ENCODE results near the gene ZFX. TPM values are rescaled to one million over a fixed set of nuclear protein-coding genes. Genes with fewer than 3 reads are reported as not detected.

ZFX gene
- total and polyA plus RNA-seq, 11 donors = 6.4 to 70.5 (median 41.4) TPM

- no peaks in the 10 kb centered on the region for H3K27me3 ChIP-seq
- DNase-seq (no peak), ATAC-seq (no peak)
- peaks cover 0 to 34% (median 13%) of the 10 kb centered on the region in 12 donors for H3K4me1 ChIP-seq
- peak overlapping the region in 7 of 12 donors; percentile 2 to 99 (median 96) for H3K27ac ChIP-seq
- H3K9me3 ChIP-seq = no peaks in the 10 kb centered on the region
- H3K4me3 ChIP-seq = no peak overlapping the region
- WGBS, 4 donors = 88 to 91% (median 89%) methylated on average over 4 of the region's 4 CpGs
- intact Hi-C loops (cut with DNase I) = loop anchor here in 1 of 10 donors (10.0 kb wide), 1 partner anchor 61 kb away; no protein-coding TSS in a partner anchor
- TF ChIP-seq POLR2A (IDR thresholded peaks at IDR 0.05) (no peak), CTCF (IDR thresholded peaks at IDR 0.05) (no peak)
- H3K36me3 ChIP-seq = no peaks in the 10 kb centered on the region
These were observed 4.0 kb upstream of the ZFX start for GRCh38 chrX:24145303-24146186.

GRCh38 chrX:24146283-24146949, 3.1 kb upstream of the ZFX start:
- Histone ChIP-seq H3K27me3 (no peaks in the 10 kb centered on the region), H3K36me3 (no peaks in the 10 kb centered on the region), H3K4me1 (peaks cover 0 to 40% (median 18%) of the 10 kb centered on the region in 12 donors), H3K9me3 (no peaks in the 10 kb centered on the region), H3K27ac (peak overlapping the region in 11 of 12 donors; percentile 0 to 99 (median 94)), H3K4me3 (peak overlapping the region in 7 of 12 donors; percentile 4 to 39 (median 25))
- TF ChIP-seq CTCF (IDR thresholded peaks at IDR 0.05) (no peak), POLR2A (IDR thresholded peaks at IDR 0.05) (no peak)
- DNase-seq = no peak
- intact Hi-C loops (cut with DNase I) = loop anchor here in 1 of 10 donors (10.0 kb wide), 1 partner anchor 62 kb away; no protein-coding TSS in a partner anchor
- WGBS, 4 donors = 11 to 37% (median 25%) methylated on average over 6 of the region's 6 CpGs
- no peak for ATAC-seq

GRCh38 chrX:24147165-24147564, 2.4 kb upstream of the ZFX start:
- H3K4me3 ChIP-seq = no peak overlapping the region
- H3K4me1 ChIP-seq = peaks cover 0 to 48% (median 24%) of the 10 kb centered on the region in 12 donors
- no peak for ATAC-seq
- no peaks in the 10 kb centered on the region for H3K27me3 ChIP-seq
- H3K27ac ChIP-seq = peak overlapping the region in 11 of 12 donors; percentile 20 to 99 (median 97)
- no peak for DNase-seq
- no peaks in the 10 kb centered on the region for H3K36me3 ChIP-seq
- intact Hi-C loops (cut with DNase I) = loop anchor here in 1 of 10 donors (10.0 kb wide), 1 partner anchor 62 kb away; no protein-coding TSS in a partner anchor
- no peak for TF ChIP-seq CTCF (IDR thresholded peaks at IDR 0.05)
- no peak for TF ChIP-seq POLR2A (IDR thresholded peaks at IDR 0.05)
- H3K9me3 ChIP-seq = no peaks in the 10 kb centered on the region

GRCh38 chrX:24148121-24148520, 1.4 kb upstream of the ZFX start:
- no peaks in the 10 kb centered on the region for H3K9me3 ChIP-seq
- intact Hi-C loops (cut with DNase I) = loop anchor here in 1 of 10 donors (10.0 kb wide), 1 partner anchor 63 kb away; no protein-coding TSS in a partner anchor
- H3K36me3 ChIP-seq = peaks cover 0 to 6% (median 0%) of the 10 kb centered on the region in 9 donors
- peak overlapping the region in 7 of 12 donors; percentile 70 to 97 (median 85) for H3K4me3 ChIP-seq
- no peaks in the 10 kb centered on the region for H3K27me3 ChIP-seq
- ATAC-seq = no peak
- peaks cover 0 to 57% (median 34%) of the 10 kb centered on the region in 12 donors for H3K4me1 ChIP-seq
- peak overlapping the region; percentile 92 to 99 (median 98) for H3K27ac ChIP-seq
- no peak for TF ChIP-seq CTCF (IDR thresholded peaks at IDR 0.05)
- no peak for TF ChIP-seq POLR2A (IDR thresholded peaks at IDR 0.05)
- WGBS, 4 donors = 1 to 15% (median 8%) methylated on average over 3 of the region's 3 CpGs
- no peak for DNase-seq

Data from heart left ventricle (tissue), 16 donors.